ENCODE results near the gene OSBPL1A.
A peak's percentile ranks its signal among the peaks of the same experiment; 100 is the strongest.
"Not testable (repeated sequence)": the region's sequence is repeated elsewhere in the genome, so short reads cannot be mapped to it uniquely, and the experiment has no call there.

The OSBPL1A gene

DNA sequence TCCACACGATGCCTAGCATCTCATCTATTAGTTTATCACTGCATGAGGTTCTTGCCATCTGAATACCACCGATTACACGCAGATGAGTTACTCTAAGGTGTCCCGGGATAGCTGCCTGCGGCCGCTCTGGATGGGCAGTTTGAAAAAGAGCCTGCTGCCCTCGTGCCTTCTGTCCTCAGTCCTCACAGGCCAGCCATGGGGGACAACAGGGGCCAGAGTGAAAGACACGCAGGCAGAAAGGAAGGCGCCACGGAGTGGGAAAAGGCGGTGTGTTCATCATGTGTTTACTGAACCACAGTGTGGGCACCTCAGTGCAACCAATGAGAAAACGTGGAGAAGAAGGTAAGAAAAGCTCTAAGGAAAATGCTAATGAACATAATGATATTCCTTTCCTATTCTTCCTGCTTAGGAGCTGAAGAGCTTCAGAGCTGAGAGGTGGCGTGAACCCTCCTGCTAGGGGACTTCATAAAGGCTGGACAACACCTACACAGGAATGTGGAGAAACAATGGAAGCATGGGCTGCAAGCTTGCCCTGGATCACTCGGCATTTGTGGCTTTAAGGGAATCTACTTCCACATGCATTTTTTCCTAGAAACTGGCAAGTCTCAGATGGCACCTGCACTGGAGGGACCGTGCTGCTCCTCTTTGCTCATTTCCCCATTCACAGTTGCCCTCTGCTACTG is 207.8 kb downstream of the OSBPL1A start:
- no peak for DNase-seq (ENCODE audit: low read depth in 4 of 4, low spot score in 1 of 4)

DNA sequence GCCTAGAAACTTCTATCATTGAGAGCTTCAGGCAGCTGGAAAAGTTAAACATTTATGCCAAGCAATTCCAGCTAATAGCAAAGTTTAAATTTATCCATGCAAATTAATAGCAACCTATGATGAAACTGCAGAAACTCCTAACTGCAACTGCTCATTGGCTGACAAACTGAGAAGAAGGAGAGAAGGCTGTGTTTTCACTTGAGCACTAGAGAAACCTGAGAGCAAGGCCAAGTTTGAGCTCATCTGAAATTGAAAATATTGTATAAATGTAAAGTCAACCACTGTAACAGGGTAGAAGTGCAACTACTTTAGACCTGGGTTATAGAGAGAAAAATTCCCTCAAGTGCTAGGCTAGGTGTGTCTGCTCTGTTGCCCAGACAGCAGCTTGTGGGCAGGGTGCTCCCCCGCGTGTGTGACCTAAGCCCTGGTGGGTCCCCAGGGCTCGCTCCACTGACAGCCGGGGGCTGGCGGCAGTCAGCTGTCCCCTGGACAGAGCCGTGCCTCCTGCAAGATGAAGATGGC is 208.6 kb downstream of the OSBPL1A start:
- no peak for DNase-seq (ENCODE audit: low read depth in 4 of 4, low spot score in 1 of 4)

DNA sequence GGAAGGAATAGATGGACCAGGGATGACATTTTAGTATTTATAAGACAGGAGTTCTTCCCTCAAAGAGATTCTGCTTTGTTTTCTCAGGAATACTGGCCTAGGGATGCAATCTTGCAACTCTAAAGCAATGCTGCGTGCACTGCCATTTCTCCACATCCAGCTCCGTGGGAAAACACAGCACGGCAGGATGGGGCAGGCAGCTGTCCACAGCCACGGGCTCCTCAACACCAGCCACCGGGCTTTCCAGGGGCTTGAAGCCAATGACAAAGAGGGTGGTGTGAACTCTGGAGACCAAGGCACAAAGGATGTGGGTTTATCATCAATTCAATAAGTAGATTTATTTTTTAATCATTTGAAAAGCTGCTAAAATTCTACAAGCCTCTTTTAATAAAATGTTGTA is 209.5 kb downstream of the OSBPL1A start:
- no peak for DNase-seq (ENCODE audit: low read depth in 4 of 4, low spot score in 1 of 4)

DNA sequence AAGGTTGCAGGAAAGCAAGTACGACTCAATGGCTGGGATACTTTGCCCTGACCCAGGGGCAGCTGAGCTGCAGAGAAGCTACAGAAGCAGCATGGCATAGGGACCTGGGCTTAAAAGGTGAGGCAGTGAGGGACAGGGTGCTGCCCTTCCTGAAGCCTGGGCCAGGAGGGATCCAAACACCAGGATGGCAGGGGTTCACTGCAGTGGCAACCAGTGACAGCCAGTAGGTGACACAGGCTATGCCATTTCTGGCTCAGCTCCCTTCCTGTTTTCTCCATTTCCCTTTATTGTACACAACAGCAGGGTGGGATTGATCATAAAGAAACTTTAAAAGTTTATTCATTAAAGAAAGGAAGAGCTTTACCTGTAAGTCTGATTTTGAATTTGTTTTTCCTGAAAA is 209.9 kb downstream of the OSBPL1A start:
- no peak for DNase-seq (ENCODE audit: low read depth in 4 of 4, low spot score in 1 of 4)

DNA sequence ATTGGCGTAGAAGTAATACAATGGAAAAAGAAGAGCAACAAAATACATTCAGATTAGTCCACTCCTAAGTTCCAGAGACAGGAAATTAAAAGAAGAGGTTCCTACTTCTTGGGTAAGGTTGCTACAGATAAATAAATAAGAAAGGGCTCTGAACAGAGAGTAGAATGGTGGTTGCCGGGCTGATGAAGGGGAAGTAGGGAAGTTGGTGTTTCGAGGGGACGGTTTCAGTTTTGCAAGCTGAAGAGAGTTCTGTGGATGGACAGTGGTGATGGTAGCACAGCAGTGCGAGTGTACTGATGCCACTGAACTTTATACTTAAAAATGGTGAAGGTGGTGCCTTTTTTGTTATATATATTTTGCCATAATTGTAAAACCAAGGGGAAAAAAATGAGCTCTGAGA is 210.6 kb downstream of the OSBPL1A start:
- no peak for DNase-seq (ENCODE audit: low read depth in 4 of 4, low spot score in 1 of 4)

DNA sequence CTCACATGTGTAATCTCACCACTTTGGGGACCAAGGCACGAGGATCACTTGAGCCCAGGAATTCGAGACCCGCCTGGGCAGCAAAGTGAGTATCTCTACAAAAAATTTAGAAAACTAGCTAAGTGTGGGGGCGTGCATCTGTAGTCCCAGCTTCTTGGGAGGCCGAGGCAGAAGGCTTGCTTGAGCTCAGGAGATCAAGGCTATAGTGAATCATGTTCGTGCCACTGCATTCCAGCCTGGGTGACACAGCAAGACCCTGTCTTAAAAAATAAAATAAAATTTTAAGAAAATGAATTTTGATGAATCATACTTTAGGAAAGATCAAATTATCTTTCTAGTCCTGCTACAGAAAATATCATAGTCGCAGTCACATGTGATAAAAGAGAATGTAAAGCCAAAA is 211.8 kb downstream of the OSBPL1A start:
- no peak for DNase-seq (ENCODE audit: low read depth in 4 of 4, low spot score in 1 of 4)

DNA sequence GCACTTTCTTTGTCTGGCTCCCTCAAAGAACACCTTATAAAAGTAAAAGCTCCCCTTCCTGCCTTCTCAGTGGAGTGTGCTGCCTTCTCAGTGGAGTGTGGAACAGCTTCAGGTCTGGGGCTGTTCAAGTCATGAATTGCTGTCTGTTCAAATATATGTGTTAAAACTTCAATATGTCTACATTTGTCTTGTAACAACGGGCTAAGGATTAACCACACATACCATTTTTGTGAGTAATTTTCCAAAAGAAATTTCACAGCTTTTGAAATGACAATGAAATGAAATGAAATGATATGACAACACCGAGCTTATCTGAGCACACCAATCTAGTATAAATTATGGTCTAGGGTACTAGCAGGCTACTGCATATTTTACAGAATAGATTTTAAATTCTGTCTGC is 215.8 kb downstream of the OSBPL1A start:
- no peak for DNase-seq (ENCODE audit: low read depth in 4 of 4, low spot score in 1 of 4)

DNA sequence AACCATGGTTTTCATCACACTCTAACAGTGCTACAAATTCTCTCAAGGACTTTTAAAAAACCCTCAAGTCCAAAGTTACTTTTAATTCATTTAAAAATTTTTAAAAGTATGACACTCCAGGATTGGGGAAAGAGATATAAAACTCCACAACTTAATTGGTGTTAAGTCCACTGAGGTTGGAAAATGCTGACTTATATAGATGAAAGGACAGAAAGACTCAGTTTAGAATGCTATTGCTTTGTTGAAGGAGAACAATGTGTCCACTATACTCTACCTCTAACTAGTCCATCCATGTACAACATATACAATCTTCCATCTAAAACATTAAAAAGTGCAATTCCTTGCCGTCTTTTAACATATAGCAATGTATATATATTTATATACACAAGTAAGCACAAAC is 217.6 kb downstream of the OSBPL1A start:
- no peak for DNase-seq (ENCODE audit: low read depth in 4 of 4, low spot score in 1 of 4)

DNA sequence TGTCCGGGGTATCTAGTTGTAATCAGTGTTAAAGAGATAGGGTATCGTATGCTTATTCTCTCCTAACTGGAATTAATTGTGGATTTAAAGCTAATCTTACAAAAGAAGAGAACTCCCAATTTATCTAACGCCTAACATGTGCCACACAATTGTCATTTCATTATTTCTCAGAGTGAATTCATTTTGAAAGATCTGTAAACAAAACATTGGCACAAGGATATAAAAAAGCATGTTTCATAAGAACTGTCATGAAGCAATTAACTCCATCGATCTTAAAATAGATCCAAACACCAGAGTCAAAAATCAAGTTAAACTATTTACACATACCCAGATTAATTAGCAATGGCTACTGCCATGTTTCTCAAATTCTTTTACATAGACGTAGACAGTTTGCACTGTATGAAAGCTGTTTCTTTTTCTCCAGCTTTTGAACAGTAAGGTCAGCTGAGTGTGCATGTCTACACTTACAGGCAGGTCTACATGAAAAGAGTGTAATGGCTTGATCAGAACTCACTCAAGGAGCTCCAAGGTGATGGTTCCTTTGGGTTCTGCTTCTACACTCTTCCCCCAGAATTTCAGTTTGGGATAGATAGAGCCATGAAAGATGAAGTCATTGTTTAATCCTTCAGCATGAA is 220.0 kb downstream of the OSBPL1A start:
- no peak for DNase-seq (ENCODE audit: low read depth in 4 of 4, low spot score in 1 of 4)

DNA sequence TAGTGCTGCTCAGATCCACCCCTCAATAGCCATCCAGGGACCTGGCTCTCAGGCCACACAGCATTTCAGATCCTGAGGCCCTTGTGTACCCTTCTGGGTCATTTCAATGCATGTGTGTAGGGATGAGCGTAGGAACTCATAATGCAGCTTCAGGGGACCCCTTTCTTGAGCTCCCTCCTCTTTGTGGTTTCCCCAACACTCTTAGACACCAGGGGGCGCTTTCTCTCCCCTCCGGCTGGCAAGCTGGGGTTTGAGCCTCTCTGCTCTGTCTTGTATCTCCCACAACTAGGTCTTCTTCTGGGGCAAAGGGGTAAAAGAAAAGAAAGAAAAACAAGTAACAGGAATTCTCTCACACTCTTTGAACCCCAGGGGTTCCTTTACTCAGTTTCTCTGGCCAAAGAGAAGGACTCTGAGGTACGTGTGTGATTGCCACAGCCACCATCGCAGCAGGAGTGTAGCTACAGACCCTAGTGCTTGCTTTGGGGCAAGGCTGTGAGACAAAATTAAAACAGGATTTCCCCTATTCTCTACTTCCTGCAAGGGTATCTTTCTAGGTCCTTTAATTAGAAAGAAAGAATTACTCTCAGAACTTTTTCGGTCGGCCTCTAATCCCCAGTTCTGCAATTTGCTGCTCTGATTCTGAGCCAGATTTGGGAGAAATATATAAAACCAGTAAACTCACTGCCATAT is 220.8 kb downstream of the OSBPL1A start:
- DNase-seq (ENCODE audit: low read depth in 4 of 4, low spot score in 1 of 4): peak; percentile 9 to 29 (median 24)

DNA sequence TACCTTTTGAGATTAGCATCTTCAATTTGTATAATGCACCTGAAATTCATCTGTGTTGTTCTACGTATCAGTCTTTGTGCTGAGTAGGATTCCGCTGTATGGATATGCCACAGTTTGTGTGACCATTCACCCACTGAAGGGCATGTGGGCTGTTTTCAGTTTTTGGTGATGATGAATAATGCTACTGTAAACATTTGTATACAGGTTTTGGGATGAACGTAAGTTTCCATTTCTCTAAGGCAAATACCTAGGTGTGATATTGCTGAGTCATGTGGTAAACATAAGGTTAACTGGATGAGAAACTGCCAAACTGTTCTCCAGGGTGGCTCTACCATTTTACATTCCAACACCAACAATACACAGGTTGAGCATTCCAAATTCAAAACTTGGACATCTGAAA is 223.6 kb downstream of the OSBPL1A start:
- no peak for DNase-seq (ENCODE audit: low read depth in 4 of 4, low spot score in 1 of 4)

DNA sequence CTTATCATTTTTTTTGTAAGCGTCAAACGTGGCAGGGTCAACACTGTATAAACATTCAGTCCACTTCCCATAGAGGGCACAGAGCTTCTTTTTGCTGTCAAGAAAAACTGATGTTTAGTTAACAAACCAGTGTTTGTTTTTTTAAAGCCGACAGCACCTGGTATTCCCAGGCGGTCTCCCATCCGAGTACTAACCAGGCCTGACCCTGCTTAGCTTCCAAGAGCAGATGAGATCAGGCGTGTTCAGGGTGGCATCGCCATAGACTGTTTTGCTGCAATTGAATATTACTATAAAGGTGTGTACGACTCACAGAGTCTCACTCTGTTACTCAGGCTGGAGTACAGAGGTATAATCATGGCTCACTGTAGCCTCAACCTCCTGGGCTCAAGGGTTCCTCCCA is 227.3 kb downstream of the OSBPL1A start:
- DNase-seq (ENCODE audit: low read depth in 4 of 4, low spot score in 1 of 4): no peak

DNA sequence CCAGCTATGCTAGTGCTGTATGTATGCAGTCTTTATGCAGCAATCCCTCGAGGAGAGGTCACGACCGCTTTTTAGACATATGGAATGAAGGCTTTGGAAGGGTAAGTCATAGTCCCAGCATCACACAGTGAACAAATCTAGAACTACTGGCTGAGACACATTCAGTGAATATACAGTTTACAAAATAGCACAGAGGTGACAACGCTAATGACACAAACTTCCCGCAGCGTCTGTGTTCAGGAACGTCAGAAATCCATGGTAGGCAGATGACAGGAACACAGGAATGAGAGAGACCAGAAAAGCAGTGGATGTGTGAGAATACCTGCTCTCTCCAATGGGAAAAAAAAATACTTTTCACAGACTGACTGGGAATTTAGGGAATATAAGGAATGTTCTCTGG is 229.1 kb downstream of the OSBPL1A start:
- no peak for DNase-seq (ENCODE audit: low read depth in 4 of 4, low spot score in 1 of 4)

DNA sequence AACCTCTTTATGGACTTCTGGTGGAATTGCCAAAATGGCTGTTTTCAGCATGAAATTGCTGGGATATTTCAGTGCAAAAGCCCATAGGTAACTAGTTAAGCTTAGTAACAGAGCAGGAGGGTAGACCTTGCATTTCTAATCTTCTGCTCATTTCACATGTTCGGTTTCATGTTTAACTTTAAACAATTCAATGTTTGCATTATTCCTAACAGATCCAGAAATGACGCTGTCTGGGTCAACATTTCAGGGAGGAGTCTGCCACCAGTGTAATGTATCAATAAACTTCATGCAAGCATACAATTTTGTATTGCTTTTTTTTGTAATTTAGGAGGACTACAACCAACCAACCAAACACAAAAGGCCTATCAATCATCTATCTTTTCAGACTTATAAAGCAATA is 236.3 kb downstream of the OSBPL1A start:
- DNase-seq (ENCODE audit: low read depth in 4 of 4, low spot score in 1 of 4): no peak

DNA sequence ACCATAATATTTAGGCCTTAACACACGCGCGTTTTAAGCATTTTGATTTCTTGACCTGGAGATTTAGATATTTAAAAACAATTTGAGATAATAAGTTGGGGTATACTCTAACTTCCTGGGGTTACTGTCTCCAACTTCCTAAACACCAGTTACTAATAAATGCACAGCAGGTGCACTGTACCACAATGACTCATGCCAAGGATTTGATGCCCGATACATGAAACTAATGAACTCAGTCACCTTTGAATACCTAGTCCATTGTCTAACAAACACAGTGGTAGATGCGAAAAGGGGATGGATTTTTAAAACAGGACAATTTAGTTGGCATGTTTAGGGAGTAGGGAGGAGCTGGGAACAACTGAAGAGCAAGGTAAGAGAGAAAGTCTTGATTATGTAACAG is 237.5 kb downstream of the OSBPL1A start:
- DNase-seq (ENCODE audit: low read depth in 4 of 4, low spot score in 1 of 4): no peak

DNA sequence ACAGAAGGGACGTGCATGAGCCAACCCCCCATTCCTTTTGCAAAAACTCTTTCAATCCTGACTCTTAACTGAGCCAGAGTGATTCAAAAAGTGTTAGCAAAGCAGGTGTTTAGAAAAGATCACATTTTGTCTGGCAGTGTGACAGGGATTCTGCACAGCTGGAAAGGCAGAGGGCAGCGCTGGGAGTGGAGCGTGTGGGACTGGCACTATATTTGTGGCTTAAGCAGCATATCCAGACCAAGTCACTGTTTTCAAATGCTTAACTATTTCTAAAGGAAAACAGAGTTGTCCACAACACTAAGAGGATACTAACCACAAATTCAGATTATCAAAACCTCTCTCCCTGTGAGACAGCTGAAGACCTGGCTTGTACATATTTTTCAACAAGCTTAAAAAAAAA is 239.8 kb downstream of the OSBPL1A start:
- DNase-seq (ENCODE audit: low read depth in 4 of 4, low spot score in 1 of 4): no peak

DNA sequence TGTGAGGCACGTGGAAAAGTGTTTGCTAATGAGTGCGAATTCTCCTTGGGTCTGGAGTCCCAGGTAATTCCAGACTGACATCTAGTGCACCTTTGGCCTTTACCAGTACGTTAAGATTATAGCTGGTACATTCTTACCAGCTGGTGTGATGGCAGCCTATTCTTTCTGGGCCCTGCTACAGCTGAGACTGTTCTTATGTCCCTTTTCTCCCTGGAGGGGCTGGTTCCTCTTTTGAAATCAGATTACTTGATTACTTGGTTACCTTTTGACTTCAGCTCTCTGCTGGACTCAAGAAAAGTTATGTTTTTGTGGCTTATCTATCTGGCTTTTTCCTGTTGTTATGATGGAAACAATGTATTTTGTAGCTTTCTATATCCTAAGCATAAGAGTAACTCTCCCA is 244.2 kb downstream of the OSBPL1A start:
- no peak for DNase-seq (ENCODE audit: low read depth in 4 of 4, low spot score in 1 of 4)

DNA sequence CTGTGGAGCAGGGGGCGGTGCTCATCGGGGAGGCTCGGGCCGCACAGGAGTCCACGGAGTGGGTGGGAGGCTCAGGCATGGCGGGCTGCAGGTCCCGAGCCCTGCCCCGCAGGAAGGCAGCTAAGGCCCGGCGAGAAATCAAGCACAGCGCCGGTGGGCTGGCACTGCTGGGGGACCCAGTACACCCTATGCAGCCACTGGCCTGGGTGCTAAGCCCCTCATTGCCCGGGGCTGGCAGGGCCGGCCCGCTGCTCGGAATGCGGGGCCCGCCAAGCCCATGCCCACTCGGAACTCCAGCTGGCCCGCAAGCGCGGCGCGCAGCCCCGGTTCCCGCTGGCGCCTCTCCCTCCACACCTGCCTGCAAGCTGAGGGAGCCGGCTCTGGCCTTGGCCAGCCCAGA is 248.0 kb downstream of the OSBPL1A start:
- not testable (repeated sequence) for DNase-seq (ENCODE audit: low read depth in 4 of 4, low spot score in 1 of 4)

DNA sequence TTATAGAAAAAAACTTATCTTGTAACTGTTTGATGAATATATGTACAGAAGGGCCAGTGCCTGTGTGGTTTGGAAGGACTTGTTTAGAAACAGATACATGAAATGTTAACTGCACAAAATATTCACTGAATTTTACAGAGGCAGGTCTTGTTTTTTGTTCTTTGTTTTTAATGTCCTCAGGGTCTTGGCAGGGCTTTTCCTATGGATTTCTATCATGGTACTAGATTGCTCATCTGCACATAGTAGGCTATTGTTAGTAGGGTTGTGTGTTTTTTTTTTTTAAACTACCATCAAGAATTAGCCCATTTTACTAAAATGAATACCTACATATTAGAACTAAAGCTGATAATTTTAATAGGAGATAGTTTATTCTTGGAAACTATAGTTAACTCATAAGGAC is 255.2 kb downstream of the OSBPL1A start:
- no peak for DNase-seq (ENCODE audit: low read depth in 4 of 4, low spot score in 1 of 4)

DNA sequence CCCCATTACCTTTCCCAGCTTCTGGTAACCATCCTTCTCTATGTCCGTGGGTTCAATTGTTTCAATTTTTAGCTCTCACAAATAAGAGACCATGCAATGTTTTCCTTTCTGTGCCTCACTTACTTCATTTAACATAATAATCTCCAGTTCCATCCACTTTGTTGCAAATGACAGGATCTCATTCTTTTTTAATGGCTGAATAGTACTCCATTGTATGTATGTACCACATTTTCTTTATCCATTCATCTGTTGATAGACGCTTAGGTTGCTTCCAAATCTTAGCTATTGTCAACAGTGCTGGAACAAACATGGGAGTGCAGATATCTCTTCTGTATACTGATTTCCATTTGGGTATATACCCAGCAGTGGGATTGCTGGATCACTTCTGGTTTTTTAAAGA is 256.9 kb downstream of the OSBPL1A start:
- DNase-seq (ENCODE audit: low read depth in 4 of 4, low spot score in 1 of 4): no peak

DNA sequence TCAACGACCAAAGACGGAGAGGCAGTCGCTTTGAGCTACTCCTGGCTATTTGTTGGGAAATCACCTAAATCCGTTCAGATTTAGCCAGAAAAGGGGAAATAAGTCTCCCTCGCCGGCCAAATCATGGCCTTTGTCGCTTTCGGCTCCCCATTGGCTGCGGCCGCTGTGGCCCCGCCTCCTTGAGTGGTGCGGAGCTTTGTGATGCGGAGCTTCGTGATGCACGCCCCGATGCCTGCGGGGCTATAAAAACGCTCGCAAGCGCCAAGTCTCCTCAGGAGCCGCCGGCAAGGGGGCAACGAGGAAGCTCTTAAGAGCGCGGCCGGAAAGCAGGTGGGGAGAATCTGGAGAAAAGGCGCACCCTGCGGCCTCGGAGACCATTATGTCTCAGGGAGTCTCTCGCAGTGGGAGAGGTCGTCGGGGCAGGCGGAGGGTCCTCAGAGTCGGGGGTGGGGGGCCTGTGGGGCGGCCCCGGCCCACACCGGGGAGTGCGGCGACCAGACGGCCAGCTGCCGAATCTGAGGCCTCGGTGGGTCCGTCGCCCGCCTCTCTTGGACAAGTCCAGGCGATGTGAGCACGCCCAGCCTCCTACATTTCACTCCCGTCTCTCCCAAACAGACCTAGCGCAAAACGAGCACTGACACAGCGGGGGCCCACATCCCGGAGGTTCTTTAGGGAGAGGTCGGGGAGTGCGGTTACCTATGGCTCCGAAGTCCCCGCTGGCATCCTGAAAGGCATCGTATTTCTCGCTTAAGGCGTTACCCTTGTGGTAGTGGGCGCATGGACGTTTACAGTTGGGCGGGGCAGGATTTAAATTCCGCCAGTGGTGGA is 258.6 kb downstream of the OSBPL1A start, which contains the start of gene CABYR:
TSS of gene CABYR (plus strand) at position 274 of the 828 bp plus-strand sequence. CDS start 4,053 bp downstream, outside the sequence.
- DNase-seq (ENCODE audit: low read depth in 4 of 4, low spot score in 1 of 4): peak; percentile 39 to 65 (median 50)

Data from stimulated activated CD4-positive, alpha-beta T cell treated with anti-CD3 and anti-CD28 coated beads, Interleukin-1b, Interleukin-23, amount 100 ng/mL, for 24 hours (primary cell).